Measurements from ENCODE around the gene C1RL. TPM values are rescaled to one million over a fixed set of nuclear protein-coding genes. Genes with fewer than 3 reads are reported as not detected.

Gene C1RL
- total and polyA plus RNA-seq, 2 donors from 2014 or later = 25.2 to 147 TPM

DNA sequence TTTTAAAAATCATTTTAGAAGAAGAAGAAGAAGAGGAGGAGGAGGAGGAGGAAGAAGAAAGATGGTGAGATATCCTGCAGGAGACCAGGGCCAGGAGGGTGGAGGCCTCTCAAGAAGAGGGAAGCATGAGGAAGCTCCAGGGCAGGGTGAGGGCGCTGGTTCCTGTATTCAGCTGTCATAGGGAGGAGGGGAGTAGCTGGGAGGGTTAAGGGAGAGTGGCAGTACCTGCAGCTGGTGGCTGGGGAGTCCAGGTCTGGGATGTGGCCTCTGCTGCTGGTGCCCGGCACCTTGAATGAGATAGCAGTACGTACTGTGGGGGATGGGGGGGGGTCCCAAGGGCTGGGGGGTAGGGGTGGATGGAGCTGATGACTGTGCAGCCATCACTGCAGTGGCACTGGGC, 9.9 kb upstream of the C1RL start:
- Histone ChIP-seq H3K9me3 (ENCODE audit: control insufficient read depth in 2 of 3, insufficient read depth in 1 of 3, low read length in 3 of 3) (no peaks in the 10 kb centered on the region), H3K4me1 (ENCODE audit: control insufficient read depth in 2 of 3, insufficient read depth in 2 of 3, low read depth in 1 of 3, low read length in 3 of 3) (peaks cover 0 to 21% (median 16%) of the 10 kb centered on the region in 3 donors), H3K9ac (ENCODE audit: low read length in 3 of 3) (no peak overlapping the region), H3K27me3 (ENCODE audit: control insufficient read depth, insufficient read depth, low read length) (no peaks in the 10 kb centered on the region), H3K36me3 (ENCODE audit: control insufficient read depth in 2 of 3, insufficient read depth in 3 of 3, low read length in 3 of 3) (peaks cover 0 to 4% (median 0%) of the 10 kb centered on the region in 3 donors), H3K27ac (ENCODE audit: low read depth in 2 of 2, low read length in 2 of 2) (no peak overlapping the region), H3K4me3 (ENCODE audit: low read length in 3 of 3) (no peak overlapping the region)
- intact Hi-C loops (cut with DNase I) = no loop called here
- TF ChIP-seq, protein P1, sequence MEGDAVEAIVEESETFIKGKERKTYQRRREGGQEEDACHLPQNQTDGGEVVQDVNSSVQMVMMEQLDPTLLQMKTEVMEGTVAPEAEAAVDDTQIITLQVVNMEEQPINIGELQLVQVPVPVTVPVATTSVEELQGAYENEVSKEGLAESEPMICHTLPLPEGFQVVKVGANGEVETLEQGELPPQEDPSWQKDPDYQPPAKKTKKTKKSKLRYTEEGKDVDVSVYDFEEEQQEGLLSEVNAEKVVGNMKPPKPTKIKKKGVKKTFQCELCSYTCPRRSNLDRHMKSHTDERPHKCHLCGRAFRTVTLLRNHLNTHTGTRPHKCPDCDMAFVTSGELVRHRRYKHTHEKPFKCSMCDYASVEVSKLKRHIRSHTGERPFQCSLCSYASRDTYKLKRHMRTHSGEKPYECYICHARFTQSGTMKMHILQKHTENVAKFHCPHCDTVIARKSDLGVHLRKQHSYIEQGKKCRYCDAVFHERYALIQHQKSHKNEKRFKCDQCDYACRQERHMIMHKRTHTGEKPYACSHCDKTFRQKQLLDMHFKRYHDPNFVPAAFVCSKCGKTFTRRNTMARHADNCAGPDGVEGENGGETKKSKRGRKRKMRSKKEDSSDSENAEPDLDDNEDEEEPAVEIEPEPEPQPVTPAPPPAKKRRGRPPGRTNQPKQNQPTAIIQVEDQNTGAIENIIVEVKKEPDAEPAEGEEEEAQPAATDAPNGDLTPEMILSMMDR (IDR thresholded peaks at IDR 0.05; ENCODE audit: borderline replicate concordance, extremely low read depth, insufficient read depth) = no peak
- FAIRE-seq (no peak), DNase-seq (no peak)

DNA sequence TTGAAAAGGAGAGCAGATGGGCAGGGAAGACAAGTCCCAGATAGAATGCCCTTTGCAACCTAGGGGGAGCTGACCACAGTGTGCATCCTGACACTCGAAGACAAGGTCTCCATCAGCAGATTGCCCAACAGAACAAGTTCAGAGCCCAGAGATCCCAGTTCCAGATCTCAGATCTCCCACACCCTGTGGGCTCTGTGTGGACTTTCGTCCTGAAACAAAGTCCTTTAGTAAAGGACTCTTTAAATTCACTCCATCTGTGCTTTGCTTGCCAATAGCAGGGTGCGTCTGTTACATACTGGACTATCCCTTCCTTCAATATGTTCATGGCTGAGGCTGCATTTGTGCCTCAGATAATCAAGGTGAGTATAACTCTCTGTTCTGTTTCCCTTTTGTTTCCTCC, 8.7 kb upstream of the C1RL start:
- Histone ChIP-seq H3K4me1 (ENCODE audit: control insufficient read depth in 2 of 3, insufficient read depth in 2 of 3, low read depth in 1 of 3, low read length in 3 of 3) (peaks cover 0 to 12% (median 6%) of the 10 kb centered on the region in 3 donors), H3K27ac (ENCODE audit: low read depth in 2 of 2, low read length in 2 of 2) (no peak overlapping the region), H3K9me3 (ENCODE audit: control insufficient read depth in 2 of 3, insufficient read depth in 1 of 3, low read length in 3 of 3) (no peaks in the 10 kb centered on the region), H3K36me3 (ENCODE audit: control insufficient read depth in 2 of 3, insufficient read depth in 3 of 3, low read length in 3 of 3) (peaks cover 0 to 4% (median 0%) of the 10 kb centered on the region in 3 donors), H3K27me3 (ENCODE audit: control insufficient read depth, insufficient read depth, low read length) (no peaks in the 10 kb centered on the region), H3K9ac (ENCODE audit: low read length in 3 of 3) (no peak overlapping the region), H3K4me3 (ENCODE audit: low read length in 3 of 3) (no peak overlapping the region)
- TF ChIP-seq, protein P1 (IDR thresholded peaks at IDR 0.05; ENCODE audit: borderline replicate concordance, extremely low read depth, insufficient read depth) = no peak
- FAIRE-seq = no peak
- intact Hi-C loops (cut with DNase I) = no loop called here
- DNase-seq = no peak

DNA sequence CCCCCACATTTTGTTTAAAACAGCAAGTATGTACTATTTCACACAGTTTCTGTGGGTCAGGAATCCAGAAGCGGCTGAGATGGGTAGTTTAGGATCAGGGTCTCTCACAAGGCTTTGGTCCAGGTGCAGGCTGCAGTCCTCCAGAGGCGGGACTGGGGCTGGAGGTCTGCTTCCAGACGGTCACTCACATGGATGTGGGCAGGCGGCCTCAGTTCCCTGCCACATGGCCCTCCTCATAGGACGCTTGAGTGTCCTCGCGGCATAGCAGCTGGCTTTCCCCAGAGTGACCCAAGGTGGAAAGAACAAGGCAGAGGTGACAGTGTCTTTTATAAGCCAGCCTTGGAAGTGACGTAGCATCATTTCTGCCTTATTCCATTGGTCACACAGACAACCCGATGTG, 7.9 kb upstream of the C1RL start:
- intact Hi-C loops (cut with DNase I) = no loop called here

More for the DNA sequence above, 7.9 kb upstream of the C1RL start:
- H3K9ac ChIP-seq (ENCODE audit: low read length in 3 of 3) = no peak overlapping the region
- peaks cover 0 to 7% (median 0%) of the 10 kb centered on the region in 3 donors for H3K4me1 ChIP-seq (ENCODE audit: control insufficient read depth in 2 of 3, insufficient read depth in 2 of 3, low read depth in 1 of 3, low read length in 3 of 3)
- no peak for FAIRE-seq
- H3K27me3 ChIP-seq (ENCODE audit: control insufficient read depth, insufficient read depth, low read length) = no peaks in the 10 kb centered on the region
- no peak overlapping the region for H3K4me3 ChIP-seq (ENCODE audit: low read length in 3 of 3)
- DNase-seq = no peak
- H3K9me3 ChIP-seq (ENCODE audit: control insufficient read depth in 2 of 3, insufficient read depth in 1 of 3, low read length in 3 of 3) = no peaks in the 10 kb centered on the region
- TF ChIP-seq, protein P1 (IDR thresholded peaks at IDR 0.05; ENCODE audit: borderline replicate concordance, extremely low read depth, insufficient read depth) = no peak
- H3K27ac ChIP-seq (ENCODE audit: low read depth in 2 of 2, low read length in 2 of 2) = no peak overlapping the region
- H3K36me3 ChIP-seq (ENCODE audit: control insufficient read depth in 2 of 3, insufficient read depth in 3 of 3, low read length in 3 of 3) = peaks cover 0 to 4% (median 0%) of the 10 kb centered on the region in 3 donors

All from kidney (tissue), 14 donors.